GM21515 (cell line): Measurements from ENCODE around the gene ELMO3.
A peak's percentile ranks its signal among the peaks of the same experiment; 100 is the strongest.

ENCODE experiments used
- ATAC-seq: cut with Tn5 transposase; IDR thresholded peaks from one replicate; pipeline ENCODE4 v1.9.1; 2021; ENCODE audit not compliant: unreplicated experiment

ELMO3 gene, protein sequence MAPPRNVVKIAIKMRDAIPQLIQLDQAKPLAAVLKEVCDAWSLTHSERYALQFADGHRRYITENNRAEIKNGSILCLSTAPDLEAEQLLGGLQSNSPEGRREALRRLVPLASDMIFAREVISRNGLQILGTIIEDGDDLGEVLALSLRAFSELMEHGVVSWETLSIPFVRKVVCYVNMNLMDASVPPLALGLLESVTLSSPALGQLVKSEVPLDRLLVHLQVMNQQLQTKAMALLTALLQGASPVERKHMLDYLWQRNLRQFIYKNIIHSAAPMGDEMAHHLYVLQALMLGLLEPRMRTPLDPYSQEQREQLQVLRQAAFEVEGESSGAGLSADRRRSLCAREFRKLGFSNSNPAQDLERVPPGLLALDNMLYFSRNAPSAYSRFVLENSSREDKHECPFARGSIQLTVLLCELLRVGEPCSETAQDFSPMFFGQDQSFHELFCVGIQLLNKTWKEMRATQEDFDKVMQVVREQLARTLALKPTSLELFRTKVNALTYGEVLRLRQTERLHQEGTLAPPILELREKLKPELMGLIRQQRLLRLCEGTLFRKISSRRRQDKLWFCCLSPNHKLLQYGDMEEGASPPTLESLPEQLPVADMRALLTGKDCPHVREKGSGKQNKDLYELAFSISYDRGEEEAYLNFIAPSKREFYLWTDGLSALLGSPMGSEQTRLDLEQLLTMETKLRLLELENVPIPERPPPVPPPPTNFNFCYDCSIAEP

GRCh38 chr16:67199011-67199807 lies at the start of gene ELMO3:
ELMO3 (plus strand) TSS chr16:67199131; CDS start chr16:67199327, 196 bp downstream.
- ATAC-seq: no peak

- no peak for ATAC-seq
Observed at GRCh38 chr16:67149276-67150046, 49.5 kb upstream of the ELMO3 start.

GRCh38 chr16:67150047-67150832 lies 48.7 kb upstream of the ELMO3 start:
- ATAC-seq: no peak

GRCh38 chr16:67150833-67151396 lies 48.0 kb upstream of the ELMO3 start, which contains the start of gene B3GNT9:
B3GNT9 (minus strand) TSS chr16:67150998; CDS start chr16:67150485, 513 bp downstream.
- no peak for ATAC-seq

DNA sequence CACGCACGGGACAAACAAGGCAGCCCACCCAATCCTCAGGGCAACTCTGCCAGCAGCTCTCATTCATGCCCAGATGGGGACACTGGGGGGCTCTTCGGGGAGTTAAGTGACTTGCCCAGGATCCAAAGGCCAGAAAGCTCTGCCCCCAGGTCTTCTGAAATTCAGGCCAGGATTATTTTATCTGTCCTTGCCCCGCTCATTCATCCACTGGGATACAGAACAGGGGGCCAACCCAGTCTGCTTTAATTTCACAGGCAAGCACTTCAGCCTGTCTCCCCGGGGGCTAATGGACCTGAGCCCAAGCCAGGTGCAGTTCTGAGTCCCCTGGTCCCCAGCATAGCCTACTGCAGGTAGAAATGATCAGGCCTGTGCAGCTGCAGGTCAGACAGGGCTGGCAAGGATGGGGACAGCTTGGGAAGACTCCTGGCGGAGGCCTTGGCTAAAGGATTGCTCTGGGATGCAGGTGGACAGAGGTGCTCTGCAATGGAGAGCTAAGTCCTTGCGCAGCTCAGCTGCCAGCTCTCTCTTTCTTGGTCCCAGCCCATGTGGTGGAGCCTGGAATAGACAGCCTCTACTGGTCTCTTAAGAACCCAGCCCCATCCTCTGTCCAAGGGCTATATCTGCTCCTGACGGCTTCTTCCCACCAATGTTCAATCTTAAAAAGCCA lies 47.4 kb upstream of the ELMO3 start:
- no peak for ATAC-seq

- no peak for ATAC-seq
Observed at GRCh38 chr16:67154578-67155294, 44.2 kb upstream of the ELMO3 start.

- no peak for ATAC-seq
Observed at GRCh38 chr16:67155295-67156142, 43.4 kb upstream of the ELMO3 start.

DNA sequence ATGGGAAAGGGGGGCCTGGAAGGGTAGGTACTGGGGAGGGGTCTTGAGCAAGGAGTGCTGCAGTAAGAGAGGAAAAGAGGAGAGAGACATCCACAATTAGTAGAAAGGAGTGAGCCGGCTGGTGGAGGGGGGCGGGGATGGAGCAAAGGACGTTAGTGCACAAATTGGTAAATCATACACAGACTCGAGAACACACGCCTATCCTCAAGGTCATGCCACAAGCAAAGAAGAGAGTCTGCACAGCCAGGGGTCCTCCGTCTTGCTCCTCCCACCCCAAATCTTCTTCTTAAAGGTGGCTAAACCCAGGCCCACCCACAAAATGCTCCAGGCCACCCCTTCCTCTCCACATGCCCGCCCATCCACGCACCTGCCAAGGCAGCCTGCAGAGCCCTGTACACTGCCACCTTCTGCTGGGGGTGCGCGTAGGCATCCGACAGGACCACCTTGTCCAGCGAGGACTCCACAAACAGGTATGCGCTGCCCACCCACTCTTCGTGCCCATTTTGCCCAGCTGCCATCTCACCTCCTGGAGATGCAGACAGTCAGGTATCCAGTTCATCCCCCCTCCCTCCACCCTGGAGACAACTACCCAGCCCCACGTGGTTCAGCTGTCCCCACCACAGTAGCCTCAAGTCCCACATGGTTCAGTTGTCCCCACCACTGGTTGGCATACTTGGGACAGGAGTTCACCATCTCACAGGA lies 42.6 kb upstream of the ELMO3 start:
- ATAC-seq: no peak

DNA sequence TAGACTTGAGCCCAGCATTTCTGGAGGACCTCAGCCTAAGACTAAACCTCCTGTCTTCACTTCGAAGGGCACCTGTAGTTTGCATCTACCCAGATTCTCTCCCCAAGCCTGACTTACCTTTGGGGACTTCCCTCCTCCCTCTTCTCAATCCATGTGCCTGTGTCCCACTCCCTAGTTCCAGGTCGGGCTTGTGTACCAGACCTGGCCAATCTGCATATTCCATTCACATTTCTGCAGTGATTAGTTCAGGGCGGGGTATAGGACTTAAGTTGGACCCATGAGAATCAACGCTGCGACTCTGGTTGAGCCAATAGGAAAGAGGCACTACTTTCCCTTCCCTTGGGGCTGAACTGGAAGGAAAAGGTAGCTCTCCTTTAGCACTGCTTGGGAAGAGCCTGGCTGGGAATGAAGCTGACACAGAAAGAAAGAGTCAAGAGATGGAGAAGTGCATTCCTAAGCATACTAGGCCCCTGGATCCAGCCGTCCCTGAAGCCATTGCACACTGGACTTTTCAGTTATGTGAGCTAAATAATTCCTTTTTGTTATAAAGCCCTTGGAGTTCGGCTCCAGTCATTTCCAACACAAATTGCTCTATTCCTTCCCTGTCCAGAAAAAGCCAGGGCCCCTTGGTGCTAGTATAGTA lies 41.7 kb upstream of the ELMO3 start:
- ATAC-seq: no peak

- ATAC-seq: no peak
Observed at GRCh38 chr16:67157892-67158635, 40.9 kb upstream of the ELMO3 start.

DNA sequence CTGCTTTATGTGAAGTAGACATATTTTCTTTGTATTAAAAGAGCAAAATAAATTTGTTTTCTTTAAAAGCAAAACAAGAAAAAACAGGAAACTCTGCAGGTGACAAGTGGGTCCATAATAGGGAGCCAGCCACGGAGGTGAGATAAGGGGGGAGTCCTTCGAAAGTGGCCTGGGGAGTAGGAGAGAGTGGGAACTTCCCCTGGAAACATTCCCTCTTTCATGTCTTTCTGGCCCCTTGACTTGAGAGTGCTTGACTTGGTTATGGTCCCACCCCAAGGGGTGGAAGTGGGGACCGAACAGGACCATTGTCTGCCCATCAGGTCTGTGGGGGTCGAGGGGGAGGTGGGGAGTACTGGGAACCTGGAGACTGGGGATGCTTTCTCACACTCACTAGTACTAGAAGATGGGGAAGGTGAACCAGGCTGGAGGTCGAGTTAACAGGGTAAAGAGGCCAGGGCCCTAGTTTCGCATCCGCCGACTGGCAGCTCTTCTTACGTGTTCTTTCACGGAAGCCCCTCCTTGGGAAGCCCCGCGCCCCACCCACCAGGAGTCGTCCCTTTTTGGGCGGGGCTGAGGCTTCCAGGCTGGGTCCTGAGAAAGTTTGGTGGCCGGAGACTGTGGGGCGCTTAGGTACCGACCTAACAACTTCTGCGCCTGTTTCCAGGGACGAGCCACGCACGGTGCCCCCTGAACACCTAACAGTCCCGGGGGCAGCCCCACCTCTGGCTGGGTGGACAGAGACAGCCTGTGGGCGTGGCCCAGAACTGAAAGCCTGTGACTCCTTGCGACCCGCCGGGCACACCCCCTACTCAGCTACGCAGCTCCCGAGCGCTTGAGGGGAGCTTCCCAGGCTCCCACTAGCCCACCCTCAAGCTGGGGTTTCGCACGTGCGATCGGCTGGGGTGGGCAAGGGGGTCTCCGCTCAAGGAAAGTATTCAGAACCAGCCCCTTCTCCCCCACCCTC lies 40.0 kb upstream of the ELMO3 start:
- peak; percentile 40 for ATAC-seq

GRCh38 chr16:67161595-67162058 lies 37.3 kb upstream of the ELMO3 start:
- no peak for ATAC-seq

GRCh38 chr16:67162506-67163163 lies 36.3 kb upstream of the ELMO3 start:
- no peak for ATAC-seq
